GM19351 (cell line): ENCODE data around the gene KCNQ1.
A peak's percentile ranks its signal among the peaks of the same experiment; 100 is the strongest.

Experiments used
- ATAC-seq: cut with Tn5 transposase; IDR thresholded peaks from one replicate; pipeline ENCODE4 v1.9.1; 2021; ENCODE audit warnings: mild to moderate bottlenecking, moderate library complexity; ENCODE audit not compliant: unreplicated experiment

Gene KCNQ1

GRCh38 chr11:2409611-2410468, 35.0 kb upstream of the KCNQ1 start:
- ATAC-seq, result no peak

- no peak for ATAC-seq
Measured at GRCh38 chr11:2410616-2411015, 34.2 kb upstream of the KCNQ1 start.

GRCh38 chr11:2411446-2412305, 33.1 kb upstream of the KCNQ1 start:
- no peak for ATAC-seq

- no peak for ATAC-seq
Measured at GRCh38 chr11:2412323-2412722, 32.5 kb upstream of the KCNQ1 start.

- ATAC-seq, result no peak
Measured at GRCh38 chr11:2413742-2414579, 30.8 kb upstream of the KCNQ1 start.

GRCh38 chr11:2414616-2415015, 30.2 kb upstream of the KCNQ1 start:
- no peak for ATAC-seq

- no peak for ATAC-seq
Measured at GRCh38 chr11:2415171-2415570, 29.6 kb upstream of the KCNQ1 start.

- no peak for ATAC-seq
Measured at GRCh38 chr11:2415601-2416380, 29.0 kb upstream of the KCNQ1 start.

GRCh38 chr11:2416765-2417164, 28.0 kb upstream of the KCNQ1 start:
- no peak for ATAC-seq

- no peak for ATAC-seq
Measured at GRCh38 chr11:2417856-2418692, 26.7 kb upstream of the KCNQ1 start.

- ATAC-seq, result no peak
Measured at GRCh38 chr11:2418693-2419360, 26.0 kb upstream of the KCNQ1 start.

GRCh38 chr11:2419638-2420501, 24.9 kb upstream of the KCNQ1 start:
- no peak for ATAC-seq

GRCh38 chr11:2420502-2421225, 24.1 kb upstream of the KCNQ1 start:
- ATAC-seq, result peak; percentile 84

GRCh38 chr11:2421226-2421994, 23.4 kb upstream of the KCNQ1 start:
- ATAC-seq, result no peak

GRCh38 chr11:2421996-2422395, 22.8 kb upstream of the KCNQ1 start:
- no peak for ATAC-seq

GRCh38 chr11:2422461-2423156, 22.2 kb upstream of the KCNQ1 start:
- ATAC-seq, result no peak
